Activated T-cell treated with anti-CD3 and anti-CD28 coated beads, Interleukin-2, amount 50 U/mL, for 1 hour (primary cell): ENCODE measurements around the gene RASGEF1B.
"Not testable (repeated sequence)": the region's sequence is repeated elsewhere in the genome, so short reads cannot be mapped to it uniquely, and the experiment has no call there.

Experiments used
- DNase-seq: peaks from one replicate; pipeline ENCODE4 v3.0.0-alpha.2; 2020

RASGEF1B gene

DNA sequence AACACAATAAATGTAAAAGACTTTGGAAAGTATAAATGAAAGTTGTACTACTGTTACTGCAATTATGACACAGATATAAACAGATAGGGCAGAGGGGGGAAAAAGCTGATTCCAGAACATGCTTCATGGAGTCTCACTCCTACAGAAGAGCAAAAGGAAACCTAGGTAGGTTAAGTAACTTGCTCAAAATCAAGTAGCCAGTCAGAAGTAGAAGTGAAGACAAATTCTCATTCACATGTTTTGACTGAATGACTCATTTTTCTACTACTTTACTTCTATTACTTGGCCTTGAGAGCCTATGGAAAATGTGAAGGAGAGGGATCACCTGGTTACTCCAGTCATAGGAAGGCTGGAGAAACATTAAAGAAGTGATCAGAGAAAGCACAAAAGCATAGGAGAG lies 23.6 kb upstream of the RASGEF1B start:
- no peak for DNase-seq

DNA sequence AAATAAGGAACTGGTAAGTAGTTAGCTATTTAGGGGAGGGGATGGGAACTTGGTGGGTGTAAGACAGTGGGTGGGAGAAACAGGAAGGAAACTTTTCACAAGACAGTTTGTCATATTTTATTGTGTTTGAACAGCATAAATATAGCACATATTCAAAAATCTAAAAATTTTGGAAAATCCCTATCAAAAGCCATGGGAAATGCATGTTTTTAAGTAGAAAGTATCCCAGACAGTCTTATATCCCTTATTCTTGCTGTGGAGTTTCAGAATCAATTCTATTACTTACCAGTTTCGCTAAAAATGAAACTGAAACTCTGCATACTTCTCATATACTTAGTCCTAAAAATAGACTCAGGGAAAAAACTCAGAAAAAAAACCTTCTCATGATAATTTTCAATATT lies 22.3 kb upstream of the RASGEF1B start:
- no peak for DNase-seq

DNA sequence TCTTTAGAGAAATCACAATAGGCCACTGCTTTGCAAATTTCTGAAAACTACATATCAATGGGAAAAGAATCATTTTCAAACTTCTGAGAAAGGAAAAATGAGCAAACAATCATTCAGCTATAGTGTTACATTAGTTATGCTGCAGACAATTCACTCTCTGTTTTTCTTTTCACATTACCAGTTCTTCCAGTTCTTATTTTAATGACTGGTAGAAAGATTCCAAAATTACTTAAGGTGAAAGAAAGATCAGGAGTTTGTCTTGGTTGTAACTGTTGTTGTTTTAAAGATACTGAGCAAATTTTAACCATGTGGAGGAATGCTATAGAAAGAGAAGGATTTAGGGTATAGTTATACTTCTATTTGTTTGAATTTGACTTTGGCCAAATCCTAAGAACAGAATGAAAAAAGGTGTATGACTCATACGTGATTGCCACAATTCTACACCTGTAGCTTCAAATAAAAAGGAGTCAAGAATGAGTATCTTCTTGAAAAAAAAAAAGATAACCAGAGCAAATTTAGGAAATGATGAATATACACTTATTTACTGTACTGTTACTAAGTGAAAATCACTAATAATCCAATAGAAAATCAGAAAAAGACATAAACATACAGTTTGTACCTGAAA lies 21.0 kb upstream of the RASGEF1B start:
- no peak for DNase-seq

DNA sequence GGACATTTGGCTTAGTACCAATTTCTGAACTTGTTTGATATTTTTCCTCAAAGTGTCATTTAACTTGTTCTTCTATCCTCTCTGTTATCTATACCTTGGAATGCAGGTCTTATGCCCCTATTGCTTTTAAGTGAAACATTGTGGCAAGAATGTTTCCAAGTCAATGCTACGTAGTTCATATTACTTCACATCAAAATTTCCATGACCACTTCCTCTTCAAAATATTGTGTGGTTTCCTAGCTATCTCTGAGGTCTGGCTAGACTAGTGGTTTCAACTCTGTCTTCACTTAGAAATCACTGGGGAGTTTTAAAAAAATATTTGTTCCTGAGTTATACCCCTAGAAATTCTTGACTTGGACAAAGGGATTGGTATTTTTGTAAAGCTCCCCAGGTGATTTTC lies 20.2 kb upstream of the RASGEF1B start:
- no peak for DNase-seq

GRCh38 chr4:81490403-81491160 lies 18.9 kb upstream of the RASGEF1B start:
- DNase-seq: no peak

DNA sequence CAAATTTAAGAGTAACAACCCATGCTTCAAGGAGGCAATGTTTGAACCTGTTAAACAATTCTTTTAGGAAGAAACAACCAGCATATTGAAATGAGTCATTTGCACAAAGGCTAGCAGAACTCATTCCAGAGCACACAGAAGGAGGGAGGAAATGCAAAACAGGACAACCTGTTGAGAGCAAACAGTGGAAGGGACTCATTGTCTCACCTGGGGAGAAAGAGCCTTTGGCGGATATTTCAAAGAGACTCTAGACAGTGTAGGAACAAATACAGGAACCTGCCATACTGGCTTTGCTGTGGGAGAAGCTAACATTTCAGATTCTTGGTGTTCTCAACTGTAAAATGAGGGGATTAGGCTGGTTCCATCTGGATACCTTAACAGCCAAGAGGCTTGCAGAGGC lies 14.8 kb upstream of the RASGEF1B start:
- no peak for DNase-seq

- DNase-seq: no peak
Observed at GRCh38 chr4:81485310-81485980, 13.7 kb upstream of the RASGEF1B start.

DNA sequence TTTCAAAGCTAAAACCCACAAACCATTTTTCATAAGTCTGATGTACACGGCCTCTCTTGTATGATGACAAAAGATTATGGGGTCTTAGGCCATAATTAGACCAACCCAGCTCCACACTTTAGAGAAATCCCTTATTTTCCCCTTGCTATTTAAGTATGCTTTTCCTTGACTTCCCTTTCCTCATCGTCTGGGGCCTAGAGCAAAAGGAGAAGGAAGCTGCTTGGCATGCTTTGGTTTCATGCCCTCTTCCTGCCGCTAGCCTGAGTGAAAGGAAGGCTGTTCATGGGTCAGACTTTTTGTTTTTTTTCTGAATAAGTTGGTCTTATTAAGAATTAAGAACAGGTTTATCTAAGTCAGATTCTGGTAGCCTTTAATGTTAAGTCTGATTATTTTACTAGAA lies 10.6 kb upstream of the RASGEF1B start:
- no peak for DNase-seq

DNA sequence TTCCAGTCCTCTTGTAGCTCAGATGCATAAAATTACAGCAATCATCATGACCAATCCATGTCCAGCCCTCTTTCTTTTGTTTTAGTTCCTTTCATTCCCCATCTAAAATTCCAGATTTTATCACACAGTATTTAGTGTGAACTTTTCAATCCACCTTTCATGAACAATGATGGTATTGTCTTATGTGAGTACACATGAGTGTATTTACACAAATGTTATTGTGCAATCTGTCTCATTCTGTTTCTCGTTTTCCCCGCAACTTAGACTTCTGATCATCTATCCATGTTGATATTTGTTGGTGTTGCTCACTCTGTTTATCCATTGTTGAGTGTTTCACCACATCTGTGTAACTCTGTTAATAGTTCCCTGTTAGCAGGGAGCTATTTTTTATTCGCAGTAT lies 9.4 kb upstream of the RASGEF1B start:
- no peak for DNase-seq

- DNase-seq: not testable (repeated sequence)
Observed at GRCh38 chr4:81479573-81479972, 7.9 kb upstream of the RASGEF1B start.

GRCh38 chr4:81473331-81474265 lies 1.9 kb upstream of the RASGEF1B start:
- DNase-seq: not testable (repeated sequence)

GRCh38 chr4:81472281-81473182 lies 825 bp upstream of the RASGEF1B start:
- no peak for DNase-seq

DNA sequence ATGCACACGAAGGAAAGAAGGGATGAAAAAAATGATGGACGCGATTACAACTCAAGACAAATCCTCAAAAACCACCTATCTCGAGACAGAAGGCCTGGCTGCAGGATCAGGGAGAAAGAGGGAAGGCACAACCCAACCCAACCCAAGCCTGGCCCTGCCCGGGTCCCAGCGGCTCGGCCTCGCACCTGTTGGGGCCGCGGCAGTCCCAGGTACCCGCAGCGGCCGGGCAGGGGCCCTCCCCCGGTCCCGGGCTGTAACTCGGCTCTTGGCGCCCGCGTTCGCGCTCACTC lies 464 bp downstream of the RASGEF1B start:
- DNase-seq: no peak

DNA sequence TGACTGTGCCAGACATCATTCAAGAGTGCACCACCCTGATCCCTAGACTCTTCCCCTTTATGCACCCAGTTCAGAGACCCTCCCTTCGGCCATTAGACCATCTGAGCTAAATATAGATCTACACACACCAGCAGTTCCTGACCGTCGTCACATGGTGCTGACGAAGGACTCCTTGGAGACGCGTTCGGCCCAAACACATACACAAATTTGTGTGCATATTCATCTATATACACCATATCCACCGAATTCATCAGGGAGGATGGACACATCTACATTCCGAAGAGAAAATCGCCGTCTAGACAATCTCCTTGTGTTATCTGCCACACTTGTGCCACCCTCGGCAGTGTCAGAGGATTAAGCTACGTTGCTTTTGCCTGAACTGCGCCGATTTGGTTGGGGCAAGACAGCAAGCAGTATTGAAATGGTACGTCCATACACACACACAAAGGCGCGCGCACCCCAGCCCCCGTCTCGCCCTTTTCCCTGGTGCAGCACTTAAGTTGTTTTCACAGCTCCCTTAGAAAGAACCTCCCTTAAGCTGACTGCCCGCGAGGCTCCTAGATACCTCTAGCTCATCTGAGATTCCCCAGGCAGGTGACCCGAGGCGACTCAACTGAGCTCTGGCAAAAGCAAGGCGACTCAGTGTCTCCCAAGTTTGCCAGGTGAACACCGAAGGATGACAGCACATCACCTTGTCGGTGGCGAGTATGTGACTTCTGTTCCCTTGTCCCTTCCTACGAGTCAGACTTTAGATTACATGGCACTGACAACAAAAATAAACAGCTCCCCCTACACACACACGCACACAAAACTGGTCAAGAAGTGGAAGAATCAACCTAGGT lies 1.0 kb downstream of the RASGEF1B start:
- peak; percentile 51 for DNase-seq

DNA sequence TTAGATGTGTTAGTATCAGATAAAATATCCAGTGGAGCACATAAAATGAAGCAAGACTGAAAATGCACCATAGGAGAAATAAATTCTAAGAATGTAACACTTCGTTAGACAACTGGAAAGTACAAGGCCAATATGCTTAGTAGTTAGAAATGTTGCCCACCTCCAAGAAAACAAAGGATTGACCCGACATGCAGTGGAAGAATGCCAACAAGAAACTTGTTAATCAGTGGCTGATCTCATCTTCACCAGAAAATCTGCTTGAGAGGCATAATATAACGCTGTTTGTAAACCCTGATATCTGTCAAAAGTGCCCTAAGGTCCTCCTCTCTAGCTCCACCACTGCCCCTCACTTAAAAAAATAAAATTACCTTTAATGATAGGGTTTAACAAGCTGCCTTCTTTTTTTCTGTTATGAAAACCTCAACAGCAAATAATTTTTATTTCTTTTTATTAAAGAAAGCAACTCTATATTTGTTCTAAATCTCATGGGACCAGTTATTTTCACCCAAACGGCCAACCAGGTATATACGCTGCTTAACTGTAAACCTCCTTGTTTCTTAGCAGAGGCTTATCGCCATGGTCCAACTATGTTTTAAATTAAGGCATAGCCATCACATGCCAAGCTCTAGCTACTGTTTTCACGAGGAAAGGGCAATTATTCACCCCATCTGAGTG lies 1.8 kb downstream of the RASGEF1B start:
- no peak for DNase-seq

- DNase-seq: no peak
Observed at GRCh38 chr4:81468678-81469077, 3.0 kb downstream of the RASGEF1B start.

GRCh38 chr4:81467672-81467964 lies 4.1 kb downstream of the RASGEF1B start:
- no peak for DNase-seq

- DNase-seq: no peak
Observed at GRCh38 chr4:81466841-81467671, 4.7 kb downstream of the RASGEF1B start.

DNA sequence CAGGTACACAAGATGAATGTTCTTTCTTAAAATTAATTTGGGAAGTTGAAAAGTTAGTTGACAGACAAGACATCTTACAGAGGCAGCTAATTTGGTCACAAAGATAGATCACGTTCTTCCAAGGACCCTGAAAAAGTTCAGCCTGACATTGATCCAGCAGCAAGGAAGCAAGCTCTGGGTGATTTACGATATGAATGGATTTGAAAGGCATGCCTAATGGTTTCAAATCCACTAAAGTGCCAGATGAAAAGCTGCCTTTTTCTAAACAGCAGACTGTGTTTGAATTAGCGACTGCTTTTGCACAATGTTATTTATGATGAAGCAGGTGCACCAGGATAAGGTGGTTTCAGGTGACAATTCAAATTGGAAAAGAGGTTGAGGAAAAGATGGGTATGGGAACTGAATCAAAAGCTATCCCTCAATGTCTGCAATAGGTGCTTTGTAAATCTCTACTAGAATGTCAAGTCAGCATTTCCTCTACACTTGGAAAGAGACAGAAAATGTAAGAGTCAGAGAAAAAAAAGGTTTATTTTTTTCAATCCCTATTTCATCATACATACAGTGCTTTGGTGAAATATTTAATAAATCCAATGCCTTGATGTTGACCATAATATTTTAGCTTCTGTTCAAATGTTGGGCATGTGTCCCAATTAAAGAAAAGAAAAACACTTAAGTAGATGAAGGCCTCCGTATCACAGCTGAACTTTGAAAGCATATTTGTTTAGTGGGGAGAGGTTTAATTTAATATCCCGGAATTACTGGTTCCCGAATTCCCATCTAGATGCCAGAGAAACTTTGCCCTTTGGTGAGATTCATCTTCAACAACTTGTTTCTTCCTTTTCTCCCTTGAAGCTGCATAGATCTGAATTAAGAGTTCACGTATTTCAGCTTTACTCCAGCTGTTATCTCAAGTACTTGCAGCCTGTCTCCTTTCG lies 6.0 kb downstream of the RASGEF1B start:
- no peak for DNase-seq
